Heart left ventricle (tissue), 16 donors: ENCODE results near the gene MAST3. TPM values are rescaled to one million over a fixed set of nuclear protein-coding genes. Genes with fewer than 3 reads are reported as not detected.

Experiments used
- ATAC-seq, 4 donors: fragments of 200-7000 bp; cut with Tn5 transposase; one replicate each; pipeline ENCODE4 v1.9.1; 2020 to 2022; ENCODE audit warnings: moderate library complexity in 4 of 4, mild to moderate bottlenecking in 3 of 4, moderate number of reproducible peaks in 1 of 4
- DNase-seq, 5 donors: peaks; one replicate each; pipeline ENCODE4 v3.0.0-alpha.2; 2020
- H3K27ac ChIP-seq, 12 donors: fragments of 200-600 bp; sonication (generic) in 4 of 12; one replicate each; pipeline versions ENCODE4 v1.5.0 to v1.8.0; 2016 to 2022; ENCODE audit warnings: mild to moderate bottlenecking in 2 of 12
- H3K27me3 ChIP-seq, 9 donors: fragments of 200-600 bp; sonication (generic) in 2 of 9; one replicate each; pipeline versions ENCODE4 v1.5.1 to v1.8.0; 2016 to 2022; ENCODE audit warnings: mild to moderate bottlenecking in 3 of 9
- H3K36me3 ChIP-seq, 9 donors: fragments of 200-600 bp; sonication (generic) in 2 of 9; one replicate each; pipeline versions ENCODE4 v1.5.0 to v1.8.0; 2018 to 2022; ENCODE audit warnings: mild to moderate bottlenecking in 2 of 9
- H3K4me1 ChIP-seq, 12 donors: fragments of 200-600 bp; sonication (generic) in 4 of 12; one replicate each; pipeline versions ENCODE4 v1.5.0 to v1.8.0; 2016 to 2022; ENCODE audit warnings: mild to moderate bottlenecking in 3 of 12
- H3K4me3 ChIP-seq, 12 donors: fragments of 200-600 bp; sonication (generic) in 4 of 12; one replicate each; pipeline versions ENCODE4 v1.5.0 to v1.8.0; 2017 to 2022; ENCODE audit warnings: mild to moderate bottlenecking in 9 of 12, moderate library complexity in 4 of 12
- H3K9me3 ChIP-seq, 12 donors: fragments of 200-600 bp; sonication (generic) in 4 of 12; one replicate each; pipeline versions ENCODE4 v1.5.0 to v1.8.0; 2016 to 2022; ENCODE audit warnings: mild to moderate bottlenecking in 1 of 12
- CTCF ChIP-seq, 12 donors: fragments of 200-600 bp; sonication (generic) in 4 of 12; IDR thresholded peaks; one replicate each; pipeline versions ENCODE4 v1.5.0 to v1.8.0; 2018 to 2022; ENCODE audit warnings: antibody characterized with exemption in 12 of 12, mild to moderate bottlenecking in 5 of 12
- POLR2A ChIP-seq, 2 donors: fragments of 450-650 bp; IDR thresholded peaks; one replicate each; pipeline ENCODE4 v1.6.1; 2017; ENCODE audit warnings: antibody characterized with exemption in 2 of 2, mild to moderate bottlenecking in 2 of 2, moderate library complexity in 2 of 2
- WGBS, 4 donors: extraction: QIAGEN DNeasy Blood & Tissue Kit in 2 of 4; methylation state at CpG; one replicate each; pipeline versions ENCODE4 v1.1.5 to v1.1.7; 2013 to 2018; 5-methylcytosine and 5-hydroxymethylcytosine counted together
- intact Hi-C, 10 donors: fragments of 100-400 bp; cut with DNase I; formaldehyde crosslinking; loops; one replicate each; pipeline versions ENCODE4 v1.11.1 to v1.14.2; 2022
- polyA plus RNA-seq, 2 donors: library from polyadenylated mRNA; stranded (reverse); fragments of 200-250 nt; gene quantifications; one replicate each; pipeline ENCODE4 v1.2.3, GENCODE V29; 2013
- total RNA-seq, 9 donors: library from RNA; depleted of rRNA in 2 of 9; stranded (reverse); fragments of >200 nt in 2 of 9; fragmentation: NEBNext Ultra II Directional in 3 of 9; extraction: Animal tissue kit (Norgen Biotek cat#: 25700) in 3 of 9; gene quantifications; one replicate each; pipeline versions ENCODE4 v1.1.0 to v1.2.4, GENCODE V29; 2016 to 2023
- donor health status: ischemic (EF 13 %, LVEDD 7.1; RV severe dilation, severe dysfunction).
- donor health status: healthy with polysubstance abuse.
- donor health status: DM: no; HTN: yes; CAD: no.
- donor health status: DM: no; HTN: no; CAD: no.
- donor health status: ischemic (EF 25% LVEDD 6.9; RV normal size, moderate dysfunction).
- donor health status: ischemic (EF 25% LVEDD 5.7; RV mildly dilated, moderate dysfunction).
- donor health status: healthy.
- donor health status: DM: yes; HTN: yes; CAD: no.
- donor health status: ischemic (EF 35%, LVEDD 5.7; RV mildly dilated, moderate dysfunction).
- donor health status: nonischemic (EF 11% LVEDD 7.7; RV severe dilation, severe dysfunction).
- donor health status: DM: yes; HTN: yes; CAD: no.
- donor health status: PGD.
- donor health status: ischemic (EF 29% LVEDD 5.4; RV normal size, mild dysfunction).
- donor health status: nonischemic (EF 23%, LVEDD 6.1; RV moderate dilation, normal function).

Gene MAST3
- total and polyA plus RNA-seq, 11 donors = 1.5 to 9.8 (median 4.7) TPM

GRCh38 chr19:18185538-18185937, 88.0 kb downstream of the MAST3 start:
- intact Hi-C loops = no loop called here
- no peak for TF ChIP-seq POLR2A (IDR thresholded peaks at IDR 0.05)
- no peak for TF ChIP-seq CTCF (IDR thresholded peaks at IDR 0.05)
- Histone ChIP-seq H3K27ac (no peak overlapping the region), H3K9me3 (no peaks in the 10 kb centered on the region), H3K27me3 (no peaks in the 10 kb centered on the region), H3K4me1 (peaks cover 0 to 7% (median 0%) of the 10 kb centered on the region in 12 donors), H3K36me3 (no peaks in the 10 kb centered on the region), H3K4me3 (no peak overlapping the region)
- WGBS, 4 donors = 60 to 68% (median 65%) methylated on average over 6 of the region's 6 CpGs
- ATAC-seq (no peak), DNase-seq (no peak)

- H3K9me3 ChIP-seq = no peaks in the 10 kb centered on the region
- H3K4me1 ChIP-seq = peaks cover 0 to 25% (median 14%) of the 10 kb centered on the region in 12 donors
- no peak for DNase-seq
- no peak for TF ChIP-seq POLR2A (IDR thresholded peaks at IDR 0.05)
- TF ChIP-seq CTCF (IDR thresholded peaks at IDR 0.05) = no peak
- ATAC-seq = no peak
- H3K4me3 ChIP-seq = no peak overlapping the region
- intact Hi-C loops = loop anchor here in 2 of 10 donors (5.0 to 10.0 kb wide), 2 partner anchors 62 to 135 kb away; partner anchors contain the start of gene LSM4 (in 1 of the 2)
- H3K27me3 ChIP-seq = no peaks in the 10 kb centered on the region
- no peak overlapping the region for H3K27ac ChIP-seq
- H3K36me3 ChIP-seq = no peaks in the 10 kb centered on the region
- 88 to 97% (median 92%) methylated on average over 4 of the region's 4 CpGs for WGBS, 4 donors
Observed at GRCh38 chr19:18190278-18190677, 92.7 kb downstream of the MAST3 start.

GRCh38 chr19:18191640-18192062, 94.1 kb downstream of the MAST3 start:
- peaks cover 0 to 25% (median 14%) of the 10 kb centered on the region in 12 donors for H3K4me1 ChIP-seq
- H3K27me3 ChIP-seq = no peaks in the 10 kb centered on the region
- intact Hi-C loops = loop anchor here in 4 of 10 donors (1.0 to 10.0 kb wide), 5 partner anchors 13 to 133 kb away; partner anchors contain the start of genes LSM4 (in 1 of the 4), PIK3R2 (in 1 of the 4) and RAB3A (in 1 of the 4)
- ATAC-seq (no peak), DNase-seq (no peak)
- 77 to 84% (median 77%) methylated on average over 5 of the region's 5 CpGs for WGBS, 4 donors
- peak overlapping the region in 11 of 12 donors; percentile 93 to 99 (median 94) for H3K27ac ChIP-seq
- peak overlapping the region in 10 of 12 donors; percentile 52 to 98 (median 68) for H3K4me3 ChIP-seq
- TF ChIP-seq CTCF (IDR thresholded peaks at IDR 0.05) (peak in 1 of 12 donors; percentile 39), POLR2A (IDR thresholded peaks at IDR 0.05) (no peak)
- H3K36me3 ChIP-seq = peaks cover 0 to 14% (median 10%) of the 10 kb centered on the region in 9 donors
- H3K9me3 ChIP-seq = no peaks in the 10 kb centered on the region

- Histone ChIP-seq H3K27me3 (no peaks in the 10 kb centered on the region), H3K4me1 (peaks cover 0 to 25% (median 14%) of the 10 kb centered on the region in 12 donors), H3K4me3 (peak within 1 kb of the TSS; percentile 40 to 99 (median 84)), H3K9me3 (no peaks in the 10 kb centered on the region), H3K36me3 (peaks cover 0 to 23% (median 16%) of the 10 kb centered on the region in 9 donors), H3K27ac (peak within 1 kb of the TSS; percentile 78 to 99 (median 94))
- WGBS, 4 donors = 0 to 1% (median 0%) methylated on average over 40 to 74 of the region's 74 CpGs
- DNase-seq = peak; percentile 100
- peak; percentile 94 to 99 (median 96) for ATAC-seq
- intact Hi-C loops = loop anchor here in 5 of 10 donors (1.0 to 10.0 kb wide), 6 partner anchors 10 to 132 kb away; partner anchors contain the start of genes LSM4 (in 1 of the 5), PIK3R2 (in 1 of the 5) and RAB3A (in 1 of the 5)
- TF ChIP-seq POLR2A (IDR thresholded peaks at IDR 0.05) (peak; percentile 82 to 89), CTCF (IDR thresholded peaks at IDR 0.05) (no peak)
Observed at GRCh38 chr19:18192673-18193387, 95.3 kb downstream of the MAST3 start, which contains the start of gene MPV17L2. Gene MPV17L2, plus strand, starts transcription at chr19:18193218. Its CDS starts 64 bp downstream, at chr19:18193282.
